ENCODE measurements around the gene RNF10. TPM values are rescaled to one million over a fixed set of nuclear protein-coding genes. Genes with fewer than 3 reads are reported as not detected.

RNF10 gene
- total and polyA plus RNA-seq, 10 of the 15 experiments (the other 5 are each of a cell fraction or from before 2014, with no cell fraction given), result 48.2 to 127 (median 64.5) TPM

GRCh38 chr12:120495186-120495730, 38.9 kb upstream of the RNF10 start (continued):
- TF ChIP-seq BHLHE40 (IDR thresholded peaks at IDR 0.05; ENCODE audit: borderline replicate concordance in 1 of 2, low read depth in 2 of 2, low read length in 1 of 2) (no peak), IKZF1 (conservative IDR thresholded peaks at IDR 0.05) (no peak), CEBPB (IDR thresholded peaks at IDR 0.05; ENCODE audit: borderline replicate concordance in 1 of 2, low read depth in 2 of 2, low read length in 2 of 2) (no peak), RBBP5 (conservative IDR thresholded peaks at IDR 0.05) (no peak), E2F4 (IDR thresholded peaks at IDR 0.05; ENCODE audit: low read depth, low read length) (no peak), MEF2B (IDR thresholded peaks at IDR 0.05; ENCODE audit: partially characterized antibody, poor library complexity, severe bottlenecking) (no peak)

- 1% methylated on average over 40 of the region's 53 CpGs for WGBS (ENCODE audit: insufficient coverage, insufficient replicate concordance, low lambda C conversion rate, missing lambda C conversion rate)
- DNase-seq (ENCODE audit: low read depth, low spot score) (peak; percentile 93), ATAC-seq (peak; percentile 97), FAIRE-seq (peak; percentile 100)
- Histone ChIP-seq H3K36me3 (ENCODE audit: control insufficient read depth in 2 of 2, insufficient read depth in 2 of 2, low read length in 1 of 2) (peaks cover 0 to 9% of the 10 kb centered on the region in 2 experiments; a peak in 2 of 4 replicates), H2AFZ (ENCODE audit: control insufficient read depth, low read depth, low read length) (peak within 1 kb of the TSS; percentile 91), H3K4me2 (ENCODE audit: control insufficient read depth, insufficient read depth) (peak within 1 kb of the TSS; percentile 96), H3K9ac (ENCODE audit: control insufficient read depth, insufficient read depth, low read length) (peak within 1 kb of the TSS; percentile 85), H3K27ac (ENCODE audit: control insufficient read depth, insufficient read depth) (peak within 1 kb of the TSS; percentile 77), H3K4me1 (ENCODE audit: control insufficient read depth, insufficient read depth, low read length) (peaks cover 4% of the 10 kb centered on the region), H3K79me2 (ENCODE audit: control insufficient read depth, insufficient read depth, low read length) (peaks cover 30% of the 10 kb centered on the region), H4K20me1 (ENCODE audit: control insufficient read depth, insufficient read depth) (0 out of 2 replicates have a peak, but pooled peaks cover 4% of the 10 kb centered on the region), H3K9me3 (replicated peaks; ENCODE audit: control insufficient read depth, insufficient read depth, low read length) (no peaks in the 10 kb centered on the region), H3K27me3 (replicated peaks in 1 of 2; ENCODE audit: control insufficient read depth in 2 of 2, insufficient read depth in 2 of 2, low read length in 1 of 2) (no peaks in the 10 kb centered on the region), H3K4me3 (peak within 1 kb of the TSS; percentile 99)
- ChIA-PET CTCF (interaction anchor here (0.6 to 2.1 kb wide), 13 partner anchors 13 to 57 kb away, joined by 3 to 11 read pairs (median 5); partner anchors contain the start of genes COQ5 and SRSF9), RAD21 (ENCODE audit: unreplicated experiment) (interaction anchor here (0.7 to 2.5 kb wide), 10 partner anchors 27 to 194 kb away, joined by 3 to 16 read pairs (median 3); partner anchors contain the start of genes COQ5, POP5 and SIRT4), POLR2A (interaction anchor here (0.6 to 1.9 kb wide), 10 partner anchors 9 to 83 kb away, joined by 3 to 11 read pairs (median 3); partner anchors contain the start of genes COQ5 and COX6A1), SMC1A (ENCODE audit: uncharacterized antibody, unreplicated experiment) (interaction anchor here (0.9 to 2.4 kb wide), 5 partner anchors 27 to 65 kb away, joined by 3 to 10 read pairs (median 6); partner anchors contain the start of genes COQ5 and SRSF9)
- in situ Hi-C loops (cut with MboI), result no loop called here
- intact Hi-C loops (cut with micrococcal nuclease; ENCODE audit: unreplicated experiment), result loop anchor here (2.0 kb wide), 1 partner anchor 27 kb away; the partner anchor contains the start of gene SRSF9
- no TSS peak for BruUV-seq (replicated peaks)
- peak; percentile 100 for TF ChIP-seq MEF2B (IDR thresholded peaks at IDR 0.05; ENCODE audit: partially characterized antibody, poor library complexity, severe bottlenecking)
- no peak for TF ChIP-seq ELK1 (IDR thresholded peaks at IDR 0.05; ENCODE audit: low read depth, low read length)
- no peak for TF ChIP-seq ATF2 (IDR thresholded peaks at IDR 0.05; ENCODE audit: low read length)
- TF ChIP-seq SKIL (IDR thresholded peaks at IDR 0.05; ENCODE audit: low read depth, poor library complexity, severe bottlenecking), result peak; percentile 99
- peak; percentile 71 for TF ChIP-seq KLF5 (IDR thresholded peaks at IDR 0.05; ENCODE audit: partially characterized antibody)
Measured at GRCh38 chr12:120495731-120496412, 38.3 kb upstream of the RNF10 start, which contains the start of gene DYNLL1. Gene DYNLL1, plus strand, starts transcription at chr12:120496113. Its CDS starts 309 bp downstream, at chr12:120496422.

All from GM12878 (cell line).